ENCODE results near the gene TCL1B. TPM values are rescaled to one million over a fixed set of nuclear protein-coding genes. Genes with fewer than 3 reads are reported as not detected.

The TCL1B gene
- total RNA-seq, 1 donor from 2014 or later: not detected

DNA sequence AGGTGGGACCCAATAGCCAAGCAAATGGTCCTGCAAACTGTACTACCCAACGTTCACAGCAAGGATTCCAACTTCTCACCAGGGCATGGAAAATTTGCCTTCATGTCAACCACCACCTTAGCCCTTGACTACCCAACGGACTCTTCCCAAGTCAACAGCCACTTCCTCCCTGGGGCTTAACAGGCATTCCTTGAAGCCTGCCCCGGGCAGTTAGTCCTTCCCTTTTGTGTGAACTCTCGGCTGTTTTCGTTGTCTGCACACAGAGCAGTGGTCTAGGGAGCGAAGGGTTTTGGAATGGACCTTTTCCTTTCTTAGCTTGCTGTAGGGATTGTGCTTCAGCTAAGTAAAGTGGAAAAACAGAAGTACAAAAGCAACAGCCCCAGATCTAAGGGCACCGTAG lies 35.2 kb upstream of the TCL1B start:
- H3K36me3 ChIP-seq (ENCODE audit: control insufficient read depth, insufficient read depth, low read length): no peaks in the 10 kb centered on the region
- FAIRE-seq (no peak), DNase-seq (ENCODE audit: low read depth) (no peak)
- TF ChIP-seq, protein P1, sequence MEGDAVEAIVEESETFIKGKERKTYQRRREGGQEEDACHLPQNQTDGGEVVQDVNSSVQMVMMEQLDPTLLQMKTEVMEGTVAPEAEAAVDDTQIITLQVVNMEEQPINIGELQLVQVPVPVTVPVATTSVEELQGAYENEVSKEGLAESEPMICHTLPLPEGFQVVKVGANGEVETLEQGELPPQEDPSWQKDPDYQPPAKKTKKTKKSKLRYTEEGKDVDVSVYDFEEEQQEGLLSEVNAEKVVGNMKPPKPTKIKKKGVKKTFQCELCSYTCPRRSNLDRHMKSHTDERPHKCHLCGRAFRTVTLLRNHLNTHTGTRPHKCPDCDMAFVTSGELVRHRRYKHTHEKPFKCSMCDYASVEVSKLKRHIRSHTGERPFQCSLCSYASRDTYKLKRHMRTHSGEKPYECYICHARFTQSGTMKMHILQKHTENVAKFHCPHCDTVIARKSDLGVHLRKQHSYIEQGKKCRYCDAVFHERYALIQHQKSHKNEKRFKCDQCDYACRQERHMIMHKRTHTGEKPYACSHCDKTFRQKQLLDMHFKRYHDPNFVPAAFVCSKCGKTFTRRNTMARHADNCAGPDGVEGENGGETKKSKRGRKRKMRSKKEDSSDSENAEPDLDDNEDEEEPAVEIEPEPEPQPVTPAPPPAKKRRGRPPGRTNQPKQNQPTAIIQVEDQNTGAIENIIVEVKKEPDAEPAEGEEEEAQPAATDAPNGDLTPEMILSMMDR (IDR thresholded peaks at IDR 0.05; ENCODE audit: insufficient read depth, low read length, severe bottlenecking): no peak
- H3K27me3 ChIP-seq (ENCODE audit: control insufficient read depth, insufficient read depth, low read length): no peaks in the 10 kb centered on the region
- no peak overlapping the region for H3K4me3 ChIP-seq (ENCODE audit: low read depth, low read length)

DNA sequence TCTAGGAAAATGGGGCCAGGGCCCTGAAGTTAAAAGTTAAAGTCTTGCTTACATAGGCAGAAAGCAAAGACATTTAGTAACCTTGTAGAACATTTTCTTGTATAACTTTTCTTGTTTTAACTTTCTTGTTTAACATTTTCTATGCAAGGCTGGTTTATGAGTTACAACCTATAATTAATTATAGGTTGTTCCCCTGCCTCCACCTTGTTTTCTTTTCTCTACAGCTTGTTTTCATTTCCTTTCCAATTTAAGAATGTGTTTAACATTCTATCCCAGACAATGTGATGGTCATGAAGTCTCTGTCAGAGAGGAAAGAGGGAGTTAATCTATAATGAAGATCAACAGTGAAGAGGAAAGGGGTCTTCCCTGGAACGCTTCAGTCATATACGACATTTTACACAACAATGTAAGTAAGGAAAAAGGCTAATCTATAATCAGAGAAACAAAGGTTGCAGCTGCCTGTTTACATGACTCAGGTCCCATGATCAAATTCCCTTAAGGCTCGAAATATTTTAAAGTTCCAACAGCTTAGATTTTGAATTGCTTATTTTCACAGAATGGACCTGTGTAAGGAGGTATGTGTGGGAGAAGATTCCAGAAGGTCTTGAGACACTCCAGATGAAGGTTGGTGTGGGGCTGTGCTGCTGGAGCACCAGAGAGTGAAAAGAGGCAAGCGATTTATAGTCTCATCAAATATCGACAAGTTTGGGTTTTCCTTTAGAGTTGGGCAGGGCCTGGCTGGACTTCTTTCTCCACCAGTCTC lies 34.2 kb upstream of the TCL1B start:
- no peak for DNase-seq (ENCODE audit: low read depth)
- TF ChIP-seq, protein P1 (IDR thresholded peaks at IDR 0.05; ENCODE audit: insufficient read depth, low read length, severe bottlenecking): no peak
- Histone ChIP-seq H3K36me3 (ENCODE audit: control insufficient read depth, insufficient read depth, low read length) (no peaks in the 10 kb centered on the region), H3K27me3 (ENCODE audit: control insufficient read depth, insufficient read depth, low read length) (no peaks in the 10 kb centered on the region), H3K4me3 (ENCODE audit: low read depth, low read length) (no peak overlapping the region)
- FAIRE-seq: no peak

DNA sequence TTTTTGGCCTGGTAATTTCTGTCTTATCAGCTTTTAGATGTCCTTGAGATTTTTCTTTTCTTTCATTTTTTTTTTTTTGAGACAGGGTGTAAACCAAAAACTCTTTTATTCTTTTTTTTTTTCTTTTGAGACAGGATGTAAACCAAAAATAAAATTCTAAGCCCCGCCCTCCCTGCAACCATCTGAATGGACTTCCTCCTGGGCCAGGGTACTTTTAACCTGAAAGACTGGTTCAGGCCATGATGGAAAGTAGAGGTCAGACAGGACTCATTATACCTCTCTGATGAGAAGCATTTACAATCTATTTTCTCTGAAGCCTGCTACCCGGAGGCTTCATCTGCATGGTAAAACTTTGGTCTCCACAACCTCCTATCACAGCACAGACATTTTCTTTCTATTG lies 33.5 kb upstream of the TCL1B start:
- no peaks in the 10 kb centered on the region for H3K27me3 ChIP-seq (ENCODE audit: control insufficient read depth, insufficient read depth, low read length)
- FAIRE-seq (no peak), DNase-seq (ENCODE audit: low read depth) (no peak)
- no peak overlapping the region for H3K4me3 ChIP-seq (ENCODE audit: low read depth, low read length)
- TF ChIP-seq, protein P1 (IDR thresholded peaks at IDR 0.05; ENCODE audit: insufficient read depth, low read length, severe bottlenecking): no peak
- no peaks in the 10 kb centered on the region for H3K36me3 ChIP-seq (ENCODE audit: control insufficient read depth, insufficient read depth, low read length)

DNA sequence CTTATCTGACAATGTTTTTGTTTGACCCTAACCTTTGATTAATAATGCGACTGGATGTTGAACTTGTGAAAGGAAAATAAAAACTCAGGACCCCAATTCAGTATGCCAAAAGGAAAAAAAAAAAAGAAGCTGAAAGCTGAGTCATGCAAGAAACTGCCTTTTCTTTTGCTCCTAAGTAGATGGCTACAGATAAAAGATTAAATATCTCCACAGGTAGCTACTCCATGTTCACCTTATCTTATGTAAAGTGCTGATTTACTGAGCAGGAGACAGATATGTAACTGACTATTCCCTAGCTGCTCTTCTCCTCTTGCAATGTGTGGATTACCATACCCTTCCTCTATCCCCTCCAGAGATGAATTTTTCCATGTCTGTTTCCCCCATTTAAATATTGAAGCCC lies 30.8 kb upstream of the TCL1B start:
- Histone ChIP-seq H3K4me3 (ENCODE audit: low read depth, low read length) (no peak overlapping the region), H3K27me3 (ENCODE audit: control insufficient read depth, insufficient read depth, low read length) (no peaks in the 10 kb centered on the region), H3K36me3 (ENCODE audit: control insufficient read depth, insufficient read depth, low read length) (no peaks in the 10 kb centered on the region)
- DNase-seq (ENCODE audit: low read depth) (no peak), FAIRE-seq (no peak)
- TF ChIP-seq, protein P1 (IDR thresholded peaks at IDR 0.05; ENCODE audit: insufficient read depth, low read length, severe bottlenecking): no peak

DNA sequence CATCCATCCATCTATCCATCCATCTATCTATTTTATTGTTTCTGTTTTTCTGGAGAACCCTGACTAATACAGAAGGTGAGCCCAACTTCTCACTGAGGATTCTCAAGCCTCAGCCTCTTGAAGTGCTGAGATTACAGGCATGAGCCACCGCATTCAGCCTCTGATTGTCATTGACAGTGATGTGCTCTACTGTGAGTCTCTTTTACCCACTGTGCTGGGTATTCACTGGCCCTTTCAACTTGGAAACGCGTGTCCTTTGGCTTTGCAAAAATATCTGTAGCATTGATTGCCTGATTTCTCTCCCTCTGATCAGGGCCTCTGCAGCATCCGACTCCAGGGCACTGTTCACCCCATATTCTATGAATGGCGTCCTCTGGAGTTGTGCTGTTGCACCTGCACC lies 29.6 kb upstream of the TCL1B start:
- Histone ChIP-seq H3K27me3 (ENCODE audit: control insufficient read depth, insufficient read depth, low read length) (no peaks in the 10 kb centered on the region), H3K36me3 (ENCODE audit: control insufficient read depth, insufficient read depth, low read length) (no peaks in the 10 kb centered on the region), H3K4me3 (ENCODE audit: low read depth, low read length) (no peak overlapping the region)
- FAIRE-seq: no peak
- no peak for DNase-seq (ENCODE audit: low read depth)
- TF ChIP-seq, protein P1 (IDR thresholded peaks at IDR 0.05; ENCODE audit: insufficient read depth, low read length, severe bottlenecking): no peak

DNA sequence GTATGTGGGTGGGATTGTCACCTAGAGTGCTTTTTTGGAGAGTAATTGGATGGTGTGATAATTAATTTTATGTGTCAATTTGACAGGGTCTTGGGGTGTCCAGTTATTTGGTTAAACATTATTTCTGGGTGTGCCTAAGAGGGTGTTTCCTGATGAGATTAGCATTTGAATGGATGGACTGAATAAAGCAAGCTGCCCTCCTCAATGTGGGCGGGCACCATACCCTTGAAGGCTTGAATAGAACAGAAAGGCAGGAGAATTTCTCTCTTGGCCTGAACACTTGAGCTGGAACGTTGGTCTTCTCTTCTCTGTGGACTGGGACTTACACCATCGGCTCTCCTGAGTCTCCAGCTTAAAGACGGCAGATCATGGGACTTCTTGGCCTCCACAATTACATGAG lies 28.8 kb upstream of the TCL1B start:
- TF ChIP-seq, protein P1 (IDR thresholded peaks at IDR 0.05; ENCODE audit: insufficient read depth, low read length, severe bottlenecking): no peak
- no peak for FAIRE-seq
- no peak overlapping the region for H3K4me3 ChIP-seq (ENCODE audit: low read depth, low read length)

More for the DNA sequence above, 28.8 kb upstream of the TCL1B start:
- DNase-seq (ENCODE audit: low read depth): no peak
- no peaks in the 10 kb centered on the region for H3K27me3 ChIP-seq (ENCODE audit: control insufficient read depth, insufficient read depth, low read length)
- no peaks in the 10 kb centered on the region for H3K36me3 ChIP-seq (ENCODE audit: control insufficient read depth, insufficient read depth, low read length)

Data from bronchial epithelial cell (primary cell).